A204.1 (cell line): ENCODE results near the gene KLHDC4.
"Not testable (repeated sequence)": the region's sequence is repeated elsewhere in the genome, so short reads cannot be mapped to it uniquely, and the experiment has no call there.

Experiments used
- FAIRE-seq: peaks from 2 replicates; lab custom pipeline; 2012; peaks lifted over from hg19 to GRCh38; lab: Jason Lieb, UNC

Gene KLHDC4

GRCh38 chr16:87720446-87720845 lies 45.3 kb downstream of the KLHDC4 start:
- FAIRE-seq, result no peak

- FAIRE-seq, result not testable (repeated sequence)
Measured at GRCh38 chr16:87718831-87719230, 47.0 kb downstream of the KLHDC4 start.

DNA sequence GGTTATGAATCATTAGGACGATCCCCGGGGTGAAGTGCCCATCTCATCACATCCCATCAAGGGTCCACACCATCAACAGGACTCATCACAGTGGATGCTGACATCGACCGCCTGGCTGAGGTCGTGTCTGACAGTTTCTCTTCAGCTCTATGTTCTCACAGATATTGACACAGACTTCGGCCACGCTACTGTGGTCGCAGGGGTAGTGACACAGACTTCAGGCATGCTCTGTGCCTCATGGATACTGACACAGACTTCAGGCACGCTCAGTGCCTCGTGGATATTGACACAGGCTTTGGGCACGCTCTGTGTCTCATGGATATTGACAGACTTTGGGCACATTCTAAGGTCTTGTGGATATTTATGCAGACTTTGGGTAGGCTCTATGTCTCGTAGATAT lies 50.1 kb downstream of the KLHDC4 start:
- FAIRE-seq, result no peak

DNA sequence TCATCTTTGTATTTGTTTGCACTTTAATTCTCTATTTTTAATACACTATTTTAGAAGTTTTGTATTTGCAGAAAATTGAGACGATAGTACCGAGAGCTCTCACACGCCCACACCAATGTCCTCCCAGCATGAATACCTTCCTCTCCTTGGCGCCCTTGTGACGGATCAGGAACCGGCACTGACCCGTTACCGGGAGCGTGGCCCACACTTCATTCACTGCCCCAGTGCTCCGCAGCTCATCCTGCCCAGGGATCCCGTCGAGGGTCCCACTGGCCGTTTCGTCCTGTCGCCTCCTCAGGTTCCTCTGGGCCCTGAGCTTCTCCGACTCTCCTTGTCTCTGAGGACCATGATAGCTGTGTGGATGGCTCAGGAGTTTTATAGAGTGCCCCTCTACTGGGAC lies 50.6 kb downstream of the KLHDC4 start:
- FAIRE-seq, result no peak

DNA sequence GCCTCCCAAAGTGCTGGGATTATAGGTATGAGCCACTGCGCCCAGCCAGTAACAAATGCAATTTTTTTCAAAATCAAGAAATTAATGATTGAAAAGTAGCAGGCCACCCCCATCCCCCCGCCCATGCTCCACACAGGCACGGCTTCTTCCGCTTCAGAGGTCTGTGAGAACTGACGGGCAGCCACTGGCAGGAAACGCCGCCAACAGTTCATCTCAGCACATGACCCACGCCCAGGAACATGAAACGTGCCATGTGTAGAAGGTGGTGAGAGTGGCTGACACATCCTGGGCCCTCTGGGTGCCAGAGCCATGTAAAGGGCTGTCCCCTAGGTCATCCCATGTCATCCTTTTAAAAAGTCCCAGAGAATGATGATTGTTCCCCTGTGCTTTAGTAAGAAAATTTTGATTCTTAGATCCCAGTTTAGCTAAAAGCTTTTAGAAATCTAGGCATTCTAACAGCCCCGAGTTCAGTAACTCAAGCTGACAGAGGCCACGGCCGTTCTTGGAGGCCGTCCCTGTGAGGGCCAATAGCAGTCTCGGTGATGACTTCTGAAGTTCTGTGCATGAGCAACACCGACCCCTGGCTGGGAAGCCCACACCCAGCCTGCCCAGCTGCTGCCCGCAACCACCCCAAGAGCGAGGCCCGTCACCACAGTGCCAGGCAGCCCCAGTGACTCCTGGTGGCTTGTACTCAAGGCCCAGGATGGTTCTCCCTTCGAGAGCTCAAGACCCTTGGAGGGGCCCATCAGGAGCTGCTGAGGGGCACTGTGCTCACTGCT lies 52.1 kb downstream of the KLHDC4 start:
- no peak for FAIRE-seq

DNA sequence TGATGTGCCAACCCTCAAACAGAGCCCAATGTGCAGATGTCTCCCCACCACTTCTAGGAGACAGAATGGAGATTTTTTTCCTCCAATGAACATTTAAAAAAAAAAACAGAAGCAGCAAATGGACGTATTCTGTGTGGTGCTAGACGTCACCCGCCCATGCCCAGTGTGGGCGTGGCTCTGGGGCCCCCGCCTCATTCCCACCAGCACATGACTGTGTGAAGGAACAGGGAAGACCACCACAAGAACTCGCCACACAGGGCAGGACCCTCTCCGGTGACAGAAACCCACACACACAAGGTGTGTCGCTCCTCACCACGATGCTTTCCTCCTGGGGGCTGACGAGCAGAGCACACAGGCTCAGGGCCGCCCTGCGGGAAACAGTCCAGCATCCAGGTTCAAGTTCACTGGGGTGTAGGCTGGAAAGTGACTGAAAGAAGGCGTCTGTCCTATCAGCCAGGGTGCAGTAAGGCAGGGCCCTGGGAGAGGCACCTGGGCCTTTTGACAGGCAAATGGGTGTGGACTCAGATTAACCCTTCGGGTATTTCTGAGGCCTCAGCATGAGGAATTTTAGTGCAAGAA lies 53.5 kb downstream of the KLHDC4 start:
- no peak for FAIRE-seq

DNA sequence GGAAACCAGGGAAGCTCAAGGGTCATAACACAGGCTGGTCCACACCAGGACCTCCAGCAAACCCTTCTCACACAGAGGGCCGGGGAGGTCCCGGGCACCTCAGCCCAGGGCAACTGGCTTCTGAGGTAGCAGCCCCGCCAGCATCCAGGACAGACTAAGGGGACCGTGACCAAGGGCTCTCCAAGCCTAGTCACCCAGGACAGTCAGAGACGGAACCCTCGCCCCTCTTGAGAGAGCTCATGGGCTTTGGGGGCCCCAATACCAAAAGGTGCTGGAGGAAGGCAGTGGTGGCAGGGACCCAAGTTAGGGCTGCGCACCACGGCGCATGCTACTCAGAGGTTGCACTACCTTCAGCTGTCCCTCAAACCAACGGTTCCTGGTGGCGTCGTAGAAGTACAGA lies 54.9 kb downstream of the KLHDC4 start:
- FAIRE-seq, result no peak

- no peak for FAIRE-seq
Measured at GRCh38 chr16:87709677-87710076, 56.1 kb downstream of the KLHDC4 start.

GRCh38 chr16:87708881-87709638 lies 56.7 kb downstream of the KLHDC4 start:
- FAIRE-seq, result no peak

DNA sequence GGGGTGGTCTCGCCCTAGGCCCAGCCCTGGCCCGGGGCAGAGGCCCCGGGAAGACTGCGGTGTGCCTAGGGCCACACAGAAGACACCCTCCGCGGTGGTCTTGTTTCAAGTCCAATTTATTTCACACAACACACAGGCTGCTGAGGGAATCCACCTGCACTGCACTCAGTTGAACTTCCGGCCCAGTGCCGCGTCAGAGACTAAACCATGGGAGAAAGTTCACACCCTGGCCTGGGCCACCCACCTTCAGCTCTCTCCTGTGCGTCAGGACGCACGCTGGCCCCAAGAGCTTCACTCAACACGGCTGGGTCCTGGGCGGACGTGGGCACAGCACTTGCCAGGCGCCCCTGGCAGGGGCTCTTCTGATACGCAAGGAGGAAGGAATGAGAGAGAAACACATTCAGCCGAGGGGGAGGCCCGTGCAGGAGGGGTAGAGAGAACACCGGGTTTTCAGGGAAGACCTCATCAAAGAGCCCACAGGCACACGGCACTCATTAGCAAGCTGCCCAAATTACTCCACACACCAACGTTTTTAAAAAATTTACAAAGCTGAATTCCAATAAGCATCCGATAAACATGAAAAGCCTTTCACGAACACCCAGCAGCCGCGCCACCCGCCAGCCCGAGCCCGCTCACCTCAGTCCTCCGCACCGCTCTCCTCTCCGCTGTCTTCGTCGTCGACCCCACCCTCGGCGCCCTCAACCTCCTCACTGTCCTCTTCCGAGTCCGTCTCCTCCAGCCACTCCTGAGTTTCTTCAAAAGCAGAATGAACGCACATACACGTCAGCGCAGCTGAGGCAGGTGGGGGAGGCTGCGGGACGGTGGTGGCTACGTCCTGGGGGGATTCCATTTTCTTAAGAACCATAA lies 57.8 kb downstream of the KLHDC4 start:
- FAIRE-seq, result no peak

- no peak for FAIRE-seq
Measured at GRCh38 chr16:87707097-87707496, 58.7 kb downstream of the KLHDC4 start.

- FAIRE-seq, result no peak
Measured at GRCh38 chr16:87706278-87707000, 59.3 kb downstream of the KLHDC4 start.

DNA sequence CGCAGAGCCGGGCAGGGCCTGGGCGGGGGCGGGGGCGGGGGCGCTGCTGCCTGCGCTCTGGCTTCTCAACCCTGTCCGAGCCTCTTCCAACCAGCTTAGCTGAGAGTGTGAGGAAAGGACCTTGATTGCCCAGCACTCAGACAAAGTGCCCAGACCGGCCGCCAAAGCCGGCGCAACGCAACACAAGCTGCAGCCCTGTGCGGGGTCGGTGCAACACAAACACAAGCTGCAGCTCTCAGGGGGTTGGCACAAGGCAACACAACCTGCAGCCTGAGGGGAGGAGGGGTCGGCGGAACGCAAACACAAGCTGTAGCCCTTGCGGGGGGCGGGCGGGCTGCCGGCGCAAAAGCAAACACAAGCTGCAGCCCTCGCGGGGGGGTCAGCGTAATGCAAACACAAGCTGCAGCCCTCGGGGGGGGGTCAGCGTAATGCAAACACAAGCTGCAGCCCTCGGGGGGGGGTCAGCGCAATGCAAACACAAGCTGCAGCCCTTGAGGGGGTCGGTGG lies 60.0 kb downstream of the KLHDC4 start:
- no peak for FAIRE-seq

DNA sequence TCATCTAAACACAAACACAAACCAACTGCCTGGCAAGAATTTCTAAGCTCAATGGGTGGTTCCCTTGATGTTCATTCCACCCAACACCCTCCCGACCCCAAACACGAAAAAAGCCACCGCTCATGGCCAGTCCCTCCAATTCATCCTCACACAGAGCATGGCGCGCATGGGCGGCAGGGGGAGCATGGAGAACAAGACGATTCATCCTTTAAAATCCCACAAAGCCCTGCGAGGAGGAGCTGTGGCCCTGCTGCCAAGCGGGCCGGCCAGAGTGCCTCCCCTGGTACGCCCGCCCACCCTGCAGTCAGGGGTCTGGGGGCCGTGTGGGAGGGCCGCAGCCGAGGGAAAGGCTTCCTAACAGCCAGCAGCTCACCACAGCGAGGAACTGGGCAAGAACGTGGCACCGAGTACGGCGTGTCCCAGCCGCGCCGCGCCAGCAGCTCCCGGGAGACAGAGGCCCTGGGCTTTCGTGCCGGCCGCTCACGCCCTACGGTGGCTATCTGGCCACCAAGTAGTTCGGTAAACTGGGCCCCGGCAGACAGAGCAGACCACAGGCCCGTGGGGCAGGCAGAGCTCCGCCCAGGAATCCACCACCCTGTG lies 60.9 kb downstream of the KLHDC4 start:
- FAIRE-seq, result no peak

- FAIRE-seq, result no peak
Measured at GRCh38 chr16:87703835-87704375, 61.9 kb downstream of the KLHDC4 start.

- no peak for FAIRE-seq
Measured at GRCh38 chr16:87703071-87703470, 62.7 kb downstream of the KLHDC4 start.

DNA sequence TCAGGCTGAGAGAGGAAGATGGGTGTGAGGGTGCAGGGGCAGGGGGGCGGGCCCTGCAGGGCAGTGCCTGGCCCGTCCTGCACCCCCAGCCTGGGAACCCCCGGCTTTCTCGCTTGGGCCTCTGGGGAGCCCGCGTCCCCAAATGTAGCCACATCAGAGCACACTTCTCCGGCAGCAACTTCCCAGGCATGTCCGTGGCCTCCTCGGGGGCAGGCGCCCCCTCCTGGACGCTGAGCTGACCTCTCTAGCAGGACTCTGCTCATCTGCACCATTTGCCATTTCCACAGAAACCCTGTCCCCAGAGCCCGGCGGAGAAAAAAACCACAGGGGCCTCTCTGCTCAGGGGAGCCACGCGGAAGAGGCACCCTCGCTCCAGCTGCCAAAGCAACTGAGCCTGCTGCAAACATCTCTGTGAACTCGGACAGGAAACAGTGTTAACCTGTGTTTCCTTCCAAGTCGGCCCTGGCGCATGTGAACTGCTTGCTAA lies 63.4 kb downstream of the KLHDC4 start:
- no peak for FAIRE-seq

- no peak for FAIRE-seq
Measured at GRCh38 chr16:87701505-87701921, 64.3 kb downstream of the KLHDC4 start.

DNA sequence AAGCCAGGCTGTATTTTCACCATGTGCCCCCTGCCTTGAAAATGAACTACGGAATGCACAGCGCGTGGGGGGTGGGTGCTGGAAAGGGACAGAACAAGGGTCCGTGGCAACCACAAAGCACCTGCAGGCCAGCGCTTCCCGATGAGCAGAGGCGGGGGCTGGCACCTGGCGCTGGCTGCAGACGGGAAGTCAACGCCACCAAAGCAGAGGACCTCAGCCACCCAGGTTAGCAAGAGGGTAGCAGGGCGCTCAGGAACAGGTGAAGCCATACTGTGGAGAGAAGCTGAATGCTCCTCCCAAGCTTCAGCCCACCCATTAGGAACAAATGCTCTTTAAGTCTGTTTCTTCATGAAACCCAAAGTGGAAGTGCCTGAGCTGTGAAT lies 64.7 kb downstream of the KLHDC4 start:
- FAIRE-seq, result no peak

- FAIRE-seq, result no peak
Measured at GRCh38 chr16:87700406-87701077, 65.2 kb downstream of the KLHDC4 start.
